Nephron progenitor cell (in vitro differentiated cells): ENCODE measurements around the gene MCAT.
A peak's percentile ranks its signal among the peaks of the same experiment; 100 is the strongest.

Source experiments
- DNase-seq: peaks from one replicate; pipeline ENCODE4 v3.0.0; 2021
- H3K27ac Mint-ChIP-seq: 2 replicates; pipeline ENCODE4 v1.8.0; 2021; ENCODE audit warnings: mild to moderate bottlenecking, moderate library complexity, mixed read lengths
- H3K27me3 Mint-ChIP-seq: 2 replicates; pipeline ENCODE4 v1.8.0; 2021; ENCODE audit warnings: mild to moderate bottlenecking, low read depth, mixed read lengths; ENCODE audit not compliant: poor library complexity
- H3K36me3 Mint-ChIP-seq: 2 replicates; pipeline ENCODE4 v1.8.0; 2021; ENCODE audit warnings: low read depth, mixed read lengths
- H3K4me1 Mint-ChIP-seq: 2 replicates; pipeline ENCODE4 v1.8.0; 2021; ENCODE audit warnings: mixed read lengths
- H3K4me3 Mint-ChIP-seq: 2 replicates; pipeline ENCODE4 v1.8.0; 2021; ENCODE audit warnings: mild to moderate bottlenecking, moderate library complexity, mixed read lengths
- H3K9me3 Mint-ChIP-seq: 2 replicates; pipeline ENCODE4 v1.8.0; 2021; ENCODE audit warnings: mild to moderate bottlenecking, moderate library complexity, mixed read lengths
- TF ChIP-seq, protein P1 (sequence below): fragments of 200-600 bp; sonication (generic); IDR thresholded peaks from 2 replicates; pipeline ENCODE4 v1.5.0; 2021; ENCODE audit warnings: antibody characterized with exemption

MCAT gene

GRCh38 chr22:43163241-43163795, 20.1 kb upstream of the MCAT start:
- TF ChIP-seq, protein P1, sequence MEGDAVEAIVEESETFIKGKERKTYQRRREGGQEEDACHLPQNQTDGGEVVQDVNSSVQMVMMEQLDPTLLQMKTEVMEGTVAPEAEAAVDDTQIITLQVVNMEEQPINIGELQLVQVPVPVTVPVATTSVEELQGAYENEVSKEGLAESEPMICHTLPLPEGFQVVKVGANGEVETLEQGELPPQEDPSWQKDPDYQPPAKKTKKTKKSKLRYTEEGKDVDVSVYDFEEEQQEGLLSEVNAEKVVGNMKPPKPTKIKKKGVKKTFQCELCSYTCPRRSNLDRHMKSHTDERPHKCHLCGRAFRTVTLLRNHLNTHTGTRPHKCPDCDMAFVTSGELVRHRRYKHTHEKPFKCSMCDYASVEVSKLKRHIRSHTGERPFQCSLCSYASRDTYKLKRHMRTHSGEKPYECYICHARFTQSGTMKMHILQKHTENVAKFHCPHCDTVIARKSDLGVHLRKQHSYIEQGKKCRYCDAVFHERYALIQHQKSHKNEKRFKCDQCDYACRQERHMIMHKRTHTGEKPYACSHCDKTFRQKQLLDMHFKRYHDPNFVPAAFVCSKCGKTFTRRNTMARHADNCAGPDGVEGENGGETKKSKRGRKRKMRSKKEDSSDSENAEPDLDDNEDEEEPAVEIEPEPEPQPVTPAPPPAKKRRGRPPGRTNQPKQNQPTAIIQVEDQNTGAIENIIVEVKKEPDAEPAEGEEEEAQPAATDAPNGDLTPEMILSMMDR: no peak
- no peak for DNase-seq

GRCh38 chr22:43162412-43163150, 19.4 kb upstream of the MCAT start:
- Mint-ChIP-seq H3K4me1 (peaks cover 24% of the 10 kb centered on the region), H3K36me3 (peaks cover under 1% of the 10 kb centered on the region), H3K27ac (no peak overlapping the region), H3K27me3 (peaks cover 12% of the 10 kb centered on the region), H3K9me3 (no peaks in the 10 kb centered on the region), H3K4me3 (no peak overlapping the region)
- no peak for DNase-seq
- TF ChIP-seq, protein P1: no peak

More at GRCh38 chr22:43163241-43163795, 20.1 kb upstream of the MCAT start:
- Mint-ChIP-seq H3K27me3 (peaks cover 7% of the 10 kb centered on the region), H3K27ac (no peak overlapping the region), H3K36me3 (peaks cover 5% of the 10 kb centered on the region), H3K4me1 (peaks cover 19% of the 10 kb centered on the region), H3K4me3 (no peak overlapping the region), H3K9me3 (no peaks in the 10 kb centered on the region)

DNA sequence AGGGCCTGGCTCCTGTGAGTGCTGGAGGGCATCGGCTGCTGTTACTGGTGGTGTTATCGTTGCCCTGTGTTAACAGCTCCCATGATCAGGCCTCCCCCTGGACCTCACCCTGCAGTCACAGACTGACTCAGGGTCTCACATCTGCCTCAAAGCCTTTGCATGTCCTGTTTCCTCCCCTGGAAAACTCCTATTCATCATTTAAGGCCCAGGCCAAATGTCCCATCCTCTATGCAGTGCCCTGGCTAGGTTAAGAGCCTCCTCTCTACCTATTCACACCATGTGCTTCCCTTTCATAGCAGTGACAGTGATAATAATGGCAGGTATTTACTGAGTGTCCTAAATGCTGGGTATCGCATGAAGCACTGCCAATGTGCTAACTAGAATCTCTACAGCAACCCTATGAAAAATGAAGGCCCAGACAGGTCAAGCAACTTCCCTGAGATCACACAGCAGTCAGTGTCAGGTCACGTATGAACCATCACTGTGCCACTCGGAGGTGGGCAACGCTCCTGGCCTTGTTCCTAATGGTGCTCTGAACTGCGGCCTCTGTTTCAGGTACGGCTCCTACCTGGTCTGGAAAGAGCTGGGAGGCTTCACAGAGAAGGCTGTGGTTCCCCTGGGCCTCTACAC, 17.4 kb upstream of the MCAT start:
- DNase-seq: no peak
- H3K27me3 Mint-ChIP-seq: peaks cover 15% of the 10 kb centered on the region
- no peak overlapping the region for H3K4me3 Mint-ChIP-seq
- no peaks in the 10 kb centered on the region for H3K9me3 Mint-ChIP-seq
- peak overlapping the region; percentile 72 for H3K27ac Mint-ChIP-seq
- H3K4me1 Mint-ChIP-seq: peaks cover 24% of the 10 kb centered on the region
- TF ChIP-seq, protein P1: no peak
- H3K36me3 Mint-ChIP-seq: no peaks in the 10 kb centered on the region

GRCh38 chr22:43159484-43160178, 16.4 kb upstream of the MCAT start:
- Mint-ChIP-seq H3K27ac (no peak overlapping the region), H3K4me3 (no peak overlapping the region), H3K4me1 (peaks cover 20% of the 10 kb centered on the region), H3K9me3 (no peaks in the 10 kb centered on the region), H3K36me3 (no peaks in the 10 kb centered on the region), H3K27me3 (peaks cover 15% of the 10 kb centered on the region)
- TF ChIP-seq, protein P1: peak; percentile 34
- DNase-seq: peak; percentile 43

DNA sequence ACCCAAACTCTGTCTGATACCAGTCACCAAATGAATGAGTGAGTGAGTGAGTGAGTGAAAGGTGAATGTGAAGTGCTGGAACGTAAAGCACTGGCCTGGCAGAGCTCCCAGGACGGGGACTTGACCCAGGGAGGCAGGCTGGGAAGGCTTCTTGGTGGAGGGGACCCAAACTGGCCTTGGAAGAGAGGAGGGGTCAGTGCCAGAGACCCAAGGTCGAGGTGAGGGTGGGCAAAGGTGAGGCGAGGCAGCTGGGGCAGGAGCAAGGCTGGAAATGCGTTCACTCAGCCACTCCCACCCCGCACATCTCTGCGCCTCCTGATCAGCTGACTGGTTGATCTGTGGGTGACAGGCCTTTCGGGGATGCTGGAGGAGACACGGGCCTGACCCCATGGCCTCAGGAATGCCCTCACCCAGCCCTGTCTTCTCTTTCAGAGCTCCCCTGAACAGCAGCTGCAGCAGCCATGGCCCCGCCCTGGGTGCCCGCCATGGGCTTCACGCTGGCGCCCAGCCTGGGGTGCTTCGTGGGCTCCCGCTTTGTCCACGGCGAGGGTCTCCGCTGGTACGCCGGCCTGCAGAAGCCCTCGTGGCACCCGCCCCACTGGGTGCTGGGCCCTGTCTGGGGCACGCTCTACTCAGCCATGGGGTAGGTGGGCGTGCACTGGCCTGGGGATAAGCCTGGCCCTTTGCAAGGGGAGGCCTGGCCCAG, 15.7 kb upstream of the MCAT start:
- H3K36me3 Mint-ChIP-seq: no peaks in the 10 kb centered on the region
- TF ChIP-seq, protein P1: no peak
- DNase-seq: no peak
- peaks cover 13% of the 10 kb centered on the region for H3K4me1 Mint-ChIP-seq
- no peak overlapping the region for H3K4me3 Mint-ChIP-seq
- no peaks in the 10 kb centered on the region for H3K9me3 Mint-ChIP-seq
- peaks cover 14% of the 10 kb centered on the region for H3K27me3 Mint-ChIP-seq
- peak overlapping the region; percentile 85 for H3K27ac Mint-ChIP-seq
